DMS79 (cell line): Measurements from ENCODE around the gene CCDC167.

Experiments
- DNase-seq: peaks from one replicate; lab custom pipeline; 2025; lab: John Stamatoyannopoulos, UW

The CCDC167 gene

GRCh38 chr6:37489697-37490336, 9.9 kb downstream of the CCDC167 start:
- DNase-seq = no peak

GRCh38 chr6:37488476-37488875, 11.2 kb downstream of the CCDC167 start:
- no peak for DNase-seq

DNA sequence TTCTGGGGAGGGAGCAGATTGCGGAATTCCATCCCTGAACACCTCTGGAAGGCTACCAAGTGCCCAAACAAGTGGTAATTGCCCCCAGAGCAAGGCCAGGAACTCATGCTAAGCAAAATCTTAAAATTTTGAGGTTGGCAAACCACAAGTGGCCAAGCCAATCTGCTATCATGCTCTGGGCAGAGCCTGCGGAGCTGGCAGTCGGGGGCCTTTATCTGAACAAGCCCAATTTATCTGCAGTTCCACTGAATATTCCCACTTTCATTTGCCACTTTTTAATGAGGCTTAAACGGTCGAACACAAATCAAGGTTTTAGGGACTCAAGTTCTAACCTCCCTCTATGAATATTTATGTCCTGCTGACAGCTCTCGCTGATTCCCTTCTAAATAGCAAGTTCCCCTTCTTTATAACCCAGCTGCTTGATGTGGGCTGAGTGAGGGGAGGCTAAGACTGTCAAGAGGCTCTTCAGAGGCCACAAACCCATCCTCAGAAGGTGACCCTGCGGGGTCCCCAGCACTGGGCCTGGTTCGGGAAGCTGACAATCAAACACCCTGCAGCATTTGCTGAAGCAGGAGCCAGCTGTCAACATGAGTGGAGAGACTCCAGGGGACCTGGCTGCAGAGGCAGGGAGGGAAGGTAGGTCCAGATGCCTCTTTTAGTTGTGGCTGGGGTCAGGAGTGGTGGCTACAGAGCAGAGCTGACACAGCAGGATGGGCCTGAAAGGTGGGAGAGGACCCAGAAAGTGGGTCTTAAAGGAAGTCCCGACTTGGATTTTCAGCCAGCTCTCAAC, 11.9 kb downstream of the CCDC167 start:
- peak; percentile 68 for DNase-seq

- DNase-seq = no peak
Measured at GRCh38 chr6:37486121-37486839, 13.4 kb downstream of the CCDC167 start.

DNA sequence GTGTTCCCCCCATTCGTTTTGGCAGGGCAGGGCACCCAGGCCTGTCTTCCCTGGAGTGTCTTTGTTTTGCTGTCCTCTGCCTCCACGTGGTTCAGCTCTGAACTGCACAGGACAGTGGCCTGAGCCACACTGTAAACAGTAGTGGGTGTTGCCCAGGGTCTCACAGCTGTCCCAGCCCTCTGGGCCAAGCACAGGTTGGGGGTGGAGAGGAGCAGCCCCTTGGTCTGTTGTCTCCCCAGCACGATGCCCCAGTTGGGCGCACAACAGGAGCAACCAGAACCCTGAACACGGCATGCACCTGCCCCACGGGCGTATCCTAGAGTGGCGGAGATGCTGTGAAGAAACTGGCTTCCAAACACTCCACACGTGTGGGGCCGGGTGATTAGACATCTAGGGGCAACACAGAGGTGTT, 14.4 kb downstream of the CCDC167 start:
- no peak for DNase-seq

- DNase-seq = no peak
Measured at GRCh38 chr6:37484786-37485170, 14.9 kb downstream of the CCDC167 start.

- no peak for DNase-seq
Measured at GRCh38 chr6:37483917-37484785, 15.5 kb downstream of the CCDC167 start.

- no peak for DNase-seq
Measured at GRCh38 chr6:37483252-37483901, 16.3 kb downstream of the CCDC167 start.

GRCh38 chr6:37482606-37483251, 17.0 kb downstream of the CCDC167 start:
- DNase-seq = no peak

- DNase-seq = peak; percentile 58
Measured at GRCh38 chr6:37481711-37482605, 17.7 kb downstream of the CCDC167 start.

DNA sequence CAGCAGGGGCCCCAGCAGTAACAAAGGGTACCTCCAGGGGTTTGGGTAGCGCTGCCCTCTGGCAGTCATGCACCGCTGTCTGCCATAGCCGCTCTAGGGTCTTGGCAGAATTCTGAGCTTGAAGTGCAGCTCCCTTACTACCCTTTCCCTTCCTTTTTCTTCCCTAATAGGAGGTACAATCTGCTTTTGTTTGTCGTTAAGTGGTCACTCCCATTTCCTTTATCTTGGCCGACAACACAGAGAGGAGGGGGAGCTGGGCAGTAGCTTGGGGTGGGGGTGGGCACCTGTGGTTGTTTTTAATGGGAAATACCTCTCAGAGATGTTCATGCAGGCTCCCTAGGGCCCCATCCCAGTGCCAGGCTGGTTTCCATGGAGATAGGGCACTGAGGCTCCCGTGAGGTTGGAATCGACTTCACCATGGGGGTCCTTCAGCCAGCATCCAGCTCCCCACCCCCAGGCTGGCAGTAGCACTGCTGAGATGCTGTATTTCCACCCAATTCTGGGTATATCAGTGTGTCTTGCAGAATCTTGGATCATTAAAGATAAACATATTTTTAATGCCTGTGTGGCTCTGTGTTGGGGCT, 18.6 kb downstream of the CCDC167 start:
- DNase-seq = peak; percentile 46

DNA sequence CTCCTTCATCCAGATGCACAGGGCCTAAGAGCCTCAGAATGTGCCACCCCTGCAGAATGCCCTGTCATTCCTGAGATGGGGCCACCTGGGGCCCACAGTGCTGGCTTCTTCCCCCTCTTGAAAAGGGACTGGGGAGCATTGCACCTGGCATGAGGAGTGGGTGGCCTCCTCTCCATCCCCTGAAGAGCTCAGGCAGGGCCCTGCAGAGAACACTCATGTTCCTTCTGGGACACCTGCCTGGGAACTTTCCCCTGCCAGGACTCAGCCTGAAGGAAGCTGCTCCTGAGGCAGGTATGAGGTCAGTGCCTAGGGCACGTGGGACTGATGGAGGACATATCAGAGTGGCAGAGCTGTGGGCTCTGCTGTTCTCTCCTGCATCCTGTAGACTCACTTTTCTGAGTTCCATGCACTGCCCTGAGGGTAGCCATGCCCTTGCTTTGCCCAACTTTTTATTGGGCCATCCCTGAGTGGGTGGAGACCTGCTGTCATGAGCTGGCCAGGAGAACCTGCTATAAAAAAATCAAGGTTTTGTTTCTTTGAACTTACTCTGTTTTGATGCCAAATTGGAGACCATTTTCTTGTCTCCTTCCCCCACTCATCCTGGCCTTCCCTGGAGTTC, 19.5 kb downstream of the CCDC167 start:
- DNase-seq = no peak

DNA sequence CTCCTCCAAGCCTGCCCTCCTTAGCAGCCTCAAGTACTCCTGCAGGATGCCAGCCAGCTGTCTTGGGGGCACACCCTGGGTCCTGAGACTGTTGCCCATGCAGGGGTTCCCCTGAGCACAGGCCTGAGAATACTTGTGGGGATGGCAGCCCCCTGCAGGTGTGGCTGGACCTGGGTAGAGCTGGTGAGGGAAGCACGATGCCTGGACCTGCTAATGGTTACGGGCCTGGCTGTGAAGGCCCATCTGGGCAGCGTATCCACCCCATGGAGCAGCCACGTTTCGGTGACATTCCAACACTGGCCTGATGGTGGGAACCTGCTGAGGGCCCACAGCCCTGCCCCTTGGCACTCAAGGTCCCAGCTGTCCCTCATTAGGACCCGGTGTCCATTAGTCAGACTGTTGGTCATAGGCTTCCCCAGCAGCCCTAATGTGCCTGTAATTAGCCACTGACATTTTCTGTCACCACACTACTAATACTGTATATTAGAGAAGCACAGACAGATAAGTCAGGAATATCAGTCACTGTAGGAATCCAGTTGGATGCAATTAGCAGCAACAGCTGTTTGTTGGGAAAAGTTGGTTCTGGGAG, 20.3 kb downstream of the CCDC167 start:
- no peak for DNase-seq

- DNase-seq = no peak
Measured at GRCh38 chr6:37478827-37479226, 20.9 kb downstream of the CCDC167 start.

DNA sequence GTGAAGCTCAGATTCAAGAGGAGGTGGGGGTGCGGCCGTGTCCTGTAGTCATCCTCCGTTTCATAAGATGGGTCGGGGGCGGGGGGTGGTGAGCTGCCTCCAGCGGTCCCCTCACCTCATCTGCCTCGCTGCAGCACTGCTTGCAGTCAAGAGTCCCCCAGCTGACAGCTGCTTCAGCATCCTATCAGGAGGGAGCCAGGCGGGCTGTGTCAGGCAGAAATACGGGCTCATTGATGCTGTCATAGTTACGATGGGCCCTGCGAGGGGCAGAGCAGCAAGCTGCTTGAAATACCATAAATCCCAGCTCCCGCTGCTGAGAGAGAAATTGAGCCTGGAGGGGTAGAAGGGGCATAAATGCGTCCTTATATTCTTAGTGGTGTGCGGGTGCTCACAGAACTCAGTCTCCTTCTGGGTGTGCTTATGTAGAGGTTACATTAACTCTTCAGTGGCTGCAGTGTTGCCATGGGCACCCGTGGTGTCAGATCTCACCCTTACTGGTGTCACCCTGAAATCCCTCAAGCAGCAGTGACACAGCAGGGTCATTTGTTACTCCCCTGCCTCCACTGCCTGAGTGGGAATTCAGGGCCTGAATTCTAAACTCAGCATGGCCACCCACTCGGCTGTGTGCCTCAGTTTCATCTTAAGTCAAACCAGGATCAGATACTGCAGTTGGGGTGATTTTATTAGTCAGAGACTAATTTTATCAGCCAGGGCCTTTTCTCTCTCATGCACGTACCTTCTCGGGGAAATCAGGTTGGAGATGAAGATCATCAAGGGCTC, 21.8 kb downstream of the CCDC167 start:
- DNase-seq = no peak

- DNase-seq = no peak
Measured at GRCh38 chr6:37477191-37477590, 22.5 kb downstream of the CCDC167 start.

- no peak for DNase-seq
Measured at GRCh38 chr6:37474316-37474715, 25.4 kb downstream of the CCDC167 start.
